Liver (tissue), 3 donors: ENCODE measurements around the gene YARS2.

Experiments
- GABPA ChIP-seq, 2 donors: IDR thresholded peaks in 1 of 2; conservative IDR thresholded peaks in 1 of 2; 2 replicates each; pipeline ENCODE4 v1.6.1; 2016; ENCODE audit warnings: antibody characterized with exemption in 2 of 2, mild to moderate bottlenecking in 1 of 2, moderate library complexity in 1 of 2
- HNF4G ChIP-seq: IDR thresholded peaks from 2 replicates; pipeline ENCODE4 v1.6.1; 2016; ENCODE audit warnings: antibody characterized with exemption
- JUND ChIP-seq, 2 donors: IDR thresholded peaks; 2 replicates each; pipeline ENCODE4 v1.6.1; 2016; ENCODE audit warnings: antibody characterized with exemption in 2 of 2
- NR2F2 ChIP-seq: IDR thresholded peaks from 2 replicates; pipeline ENCODE4 v1.6.1; 2016; ENCODE audit warnings: antibody characterized with exemption
- REST ChIP-seq: IDR thresholded peaks from 2 replicates; pipeline ENCODE4 v1.6.1; 2016; ENCODE audit warnings: antibody characterized with exemption, mild to moderate bottlenecking
- YY1 ChIP-seq: IDR thresholded peaks from 2 replicates; pipeline ENCODE4 v1.6.1; 2016; ENCODE audit warnings: antibody characterized with exemption, mild to moderate bottlenecking
- TF ChIP-seq, protein P1 (sequence below): fragments of 150-350 bp; IDR thresholded peaks from 2 replicates; pipeline ENCODE4 v1.5.1; 2017; ENCODE audit warnings: improper control_type of control experiment, low read depth, low read length; ENCODE audit not compliant: missing input control
- TF ChIP-seq, protein P2 (sequence below): IDR thresholded peaks from 2 replicates; pipeline ENCODE4 v1.6.1; 2016; ENCODE audit warnings: antibody characterized with exemption
- TF ChIP-seq, protein P3 (sequence below): IDR thresholded peaks from 2 replicates; pipeline ENCODE4 v1.6.1; 2016; ENCODE audit warnings: antibody characterized with exemption
- TF ChIP-seq, protein P4 (sequence below): IDR thresholded peaks from 2 replicates; pipeline ENCODE4 v1.6.1; 2016; ENCODE audit warnings: antibody characterized with exemption
- donor health status: healthy.
- donor health status: healthy.

DNA sequence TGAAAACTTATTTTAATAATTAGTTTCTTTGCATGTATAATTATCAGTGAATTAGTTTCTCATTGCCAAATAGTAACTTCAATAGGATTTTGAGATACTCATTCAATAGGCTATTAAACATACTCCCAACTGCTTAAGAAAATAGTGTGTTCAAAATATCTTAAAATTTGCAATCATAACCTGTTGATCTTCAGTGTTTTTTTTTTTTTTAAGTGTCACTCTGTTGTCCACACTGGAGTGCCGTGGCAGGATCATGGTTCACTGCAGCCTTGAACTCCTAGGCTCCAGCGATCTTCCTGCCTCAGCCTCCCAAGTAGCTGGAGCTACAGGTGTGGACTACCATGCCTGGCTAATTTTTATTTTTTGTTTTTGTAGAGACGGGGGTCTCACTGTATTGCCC is 1.5 kb upstream of the YARS2 start:
- TF ChIP-seq, protein P1, sequence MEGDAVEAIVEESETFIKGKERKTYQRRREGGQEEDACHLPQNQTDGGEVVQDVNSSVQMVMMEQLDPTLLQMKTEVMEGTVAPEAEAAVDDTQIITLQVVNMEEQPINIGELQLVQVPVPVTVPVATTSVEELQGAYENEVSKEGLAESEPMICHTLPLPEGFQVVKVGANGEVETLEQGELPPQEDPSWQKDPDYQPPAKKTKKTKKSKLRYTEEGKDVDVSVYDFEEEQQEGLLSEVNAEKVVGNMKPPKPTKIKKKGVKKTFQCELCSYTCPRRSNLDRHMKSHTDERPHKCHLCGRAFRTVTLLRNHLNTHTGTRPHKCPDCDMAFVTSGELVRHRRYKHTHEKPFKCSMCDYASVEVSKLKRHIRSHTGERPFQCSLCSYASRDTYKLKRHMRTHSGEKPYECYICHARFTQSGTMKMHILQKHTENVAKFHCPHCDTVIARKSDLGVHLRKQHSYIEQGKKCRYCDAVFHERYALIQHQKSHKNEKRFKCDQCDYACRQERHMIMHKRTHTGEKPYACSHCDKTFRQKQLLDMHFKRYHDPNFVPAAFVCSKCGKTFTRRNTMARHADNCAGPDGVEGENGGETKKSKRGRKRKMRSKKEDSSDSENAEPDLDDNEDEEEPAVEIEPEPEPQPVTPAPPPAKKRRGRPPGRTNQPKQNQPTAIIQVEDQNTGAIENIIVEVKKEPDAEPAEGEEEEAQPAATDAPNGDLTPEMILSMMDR = no peak
- TF ChIP-seq, protein P2, sequence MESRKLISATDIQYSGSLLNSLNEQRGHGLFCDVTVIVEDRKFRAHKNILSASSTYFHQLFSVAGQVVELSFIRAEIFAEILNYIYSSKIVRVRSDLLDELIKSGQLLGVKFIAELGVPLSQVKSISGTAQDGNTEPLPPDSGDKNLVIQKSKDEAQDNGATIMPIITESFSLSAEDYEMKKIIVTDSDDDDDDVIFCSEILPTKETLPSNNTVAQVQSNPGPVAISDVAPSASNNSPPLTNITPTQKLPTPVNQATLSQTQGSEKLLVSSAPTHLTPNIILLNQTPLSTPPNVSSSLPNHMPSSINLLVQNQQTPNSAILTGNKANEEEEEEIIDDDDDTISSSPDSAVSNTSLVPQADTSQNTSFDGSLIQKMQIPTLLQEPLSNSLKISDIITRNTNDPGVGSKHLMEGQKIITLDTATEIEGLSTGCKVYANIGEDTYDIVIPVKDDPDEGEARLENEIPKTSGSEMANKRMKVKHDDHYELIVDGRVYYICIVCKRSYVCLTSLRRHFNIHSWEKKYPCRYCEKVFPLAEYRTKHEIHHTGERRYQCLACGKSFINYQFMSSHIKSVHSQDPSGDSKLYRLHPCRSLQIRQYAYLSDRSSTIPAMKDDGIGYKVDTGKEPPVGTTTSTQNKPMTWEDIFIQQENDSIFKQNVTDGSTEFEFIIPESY = no peak
- TF ChIP-seq JUND (IDR thresholded peaks at IDR 0.05) = no peak
- no peak for TF ChIP-seq HNF4G
- TF ChIP-seq, protein P3, sequence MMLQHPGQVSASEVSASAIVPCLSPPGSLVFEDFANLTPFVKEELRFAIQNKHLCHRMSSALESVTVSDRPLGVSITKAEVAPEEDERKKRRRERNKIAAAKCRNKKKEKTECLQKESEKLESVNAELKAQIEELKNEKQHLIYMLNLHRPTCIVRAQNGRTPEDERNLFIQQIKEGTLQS = no peak
- no peak for TF ChIP-seq GABPA (IDR thresholded peaks at IDR 0.05 in 1 of 2, conservative IDR thresholded peaks at IDR 0.05 in 1 of 2)
- no peak for TF ChIP-seq REST
- TF ChIP-seq, protein P4, sequence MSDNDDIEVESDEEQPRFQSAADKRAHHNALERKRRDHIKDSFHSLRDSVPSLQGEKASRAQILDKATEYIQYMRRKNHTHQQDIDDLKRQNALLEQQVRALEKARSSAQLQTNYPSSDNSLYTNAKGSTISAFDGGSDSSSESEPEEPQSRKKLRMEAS = no peak
- TF ChIP-seq NR2F2 = no peak
- TF ChIP-seq YY1 = no peak
